Ecto neural progenitor cell (in vitro differentiated cells): ENCODE results near the gene RUVBL2.

Experiments
- DNase-seq: peaks from one replicate; pipeline ENCODE4 v3.0.0-alpha.2; 2018; ENCODE audit warnings: low spot score

Gene RUVBL2

GRCh38 chr19:48993175-48994034 is at the start of gene RUVBL2, which contains the start of gene GYS1:
Gene RUVBL2 (plus strand): TSS chr19:48993887. CDS start chr19:48993912, 25 bp downstream.
Gene GYS1 (minus strand): TSS chr19:48993309. CDS start chr19:48993112, 197 bp downstream.
- peak; percentile 99 for DNase-seq

GRCh38 chr19:48945415-48945814 is 48.3 kb upstream of the RUVBL2 start:
- DNase-seq, result no peak

- no peak for DNase-seq
Measured at GRCh38 chr19:48945817-48946216, 47.9 kb upstream of the RUVBL2 start.

GRCh38 chr19:48946463-48947257 is 47.0 kb upstream of the RUVBL2 start:
- DNase-seq, result no peak

GRCh38 chr19:48947258-48947542 is 46.5 kb upstream of the RUVBL2 start:
- DNase-seq, result no peak

GRCh38 chr19:48950159-48950558 is 43.5 kb upstream of the RUVBL2 start:
- DNase-seq, result no peak

- DNase-seq, result no peak
Measured at GRCh38 chr19:48950830-48951519, 42.7 kb upstream of the RUVBL2 start.

- DNase-seq, result no peak
Measured at GRCh38 chr19:48953141-48953540, 40.5 kb upstream of the RUVBL2 start.

GRCh38 chr19:48953990-48954594 is 39.6 kb upstream of the RUVBL2 start:
- no peak for DNase-seq

GRCh38 chr19:48954595-48955307 is 38.9 kb upstream of the RUVBL2 start, which contains the start of gene BAX:
Gene BAX (plus strand): TSS chr19:48954875. CDS start chr19:48954929, 54 bp downstream.
- DNase-seq, result peak; percentile 99

- DNase-seq, result no peak
Measured at GRCh38 chr19:48955308-48955958, 38.3 kb upstream of the RUVBL2 start.

GRCh38 chr19:48958006-48958405 is 35.7 kb upstream of the RUVBL2 start:
- DNase-seq, result no peak

- DNase-seq, result no peak
Measured at GRCh38 chr19:48959341-48960239, 34.1 kb upstream of the RUVBL2 start.

GRCh38 chr19:48961051-48961649 is 32.5 kb upstream of the RUVBL2 start:
- no peak for DNase-seq

GRCh38 chr19:48961673-48962028 is 32.0 kb upstream of the RUVBL2 start:
- DNase-seq, result no peak

- no peak for DNase-seq
Measured at GRCh38 chr19:48962029-48962848, 31.4 kb upstream of the RUVBL2 start.

GRCh38 chr19:48962849-48963165 is 30.9 kb upstream of the RUVBL2 start:
- DNase-seq, result no peak

- DNase-seq, result peak; percentile 78
Measured at GRCh38 chr19:48963371-48964204, 30.1 kb upstream of the RUVBL2 start.
